ENCODE measurements around the gene FKBP6. TPM values are rescaled to one million over a fixed set of nuclear protein-coding genes. Genes with fewer than 3 reads are reported as not detected.
"Not testable (repeated sequence)": the region's sequence is repeated elsewhere in the genome, so short reads cannot be mapped to it uniquely, and the experiment has no call there.

Gene FKBP6
- total RNA-seq, 1 donor from 2014 or later: not detected

GRCh38 chr7:73395538-73396503, 67.9 kb downstream of the FKBP6 start:
- no peak for DNase-seq (ENCODE audit: low spot score)

- no peak for DNase-seq (ENCODE audit: low spot score)
Measured at GRCh38 chr7:73397521-73398281, 69.7 kb downstream of the FKBP6 start.

- DNase-seq (ENCODE audit: low spot score): peak; percentile 79
Measured at GRCh38 chr7:73399185-73400050, 71.5 kb downstream of the FKBP6 start.

- DNase-seq (ENCODE audit: low spot score): not testable (repeated sequence)
Measured at GRCh38 chr7:73404860-73405259, 76.9 kb downstream of the FKBP6 start.

Other genes with a start within 250 kb of the FKBP6 start
- not detected for gene SPDYE9, start 242.1 kb upstream of the FKBP6 start, total RNA-seq
- 23.8 TPM for gene NSUN5, start 19.3 kb upstream of the FKBP6 start, total RNA-seq
- gene TRIM50, start 79 bp upstream of the FKBP6 start, total RNA-seq: not detected
- 0.21 TPM for gene FZD9, start 105.6 kb downstream of the FKBP6 start, total RNA-seq
- 65.0 TPM for gene BAZ1B, start 194.1 kb downstream of the FKBP6 start, total RNA-seq
- gene BCL7B, start 229.5 kb downstream of the FKBP6 start, total RNA-seq: 49.6 TPM